AML-193 (cell line): Measurements from ENCODE around the gene PAPSS2.

Source experiments
- DNase-seq, 2 experiments: peaks; one replicate each; lab custom pipeline; 2025; lab: John Stamatoyannopoulos, UW

The PAPSS2 gene

GRCh38 chr10:87671139-87671815, 11.6 kb downstream of the PAPSS2 start:
- DNase-seq = no peak

GRCh38 chr10:87672551-87672950, 12.9 kb downstream of the PAPSS2 start:
- DNase-seq = no peak

GRCh38 chr10:87674943-87675342, 15.3 kb downstream of the PAPSS2 start:
- DNase-seq = no peak

GRCh38 chr10:87675396-87676376, 16.0 kb downstream of the PAPSS2 start:
- DNase-seq = no peak

- DNase-seq = no peak
Measured at GRCh38 chr10:87677595-87677994, 17.9 kb downstream of the PAPSS2 start.

GRCh38 chr10:87678302-87678701, 18.6 kb downstream of the PAPSS2 start:
- no peak for DNase-seq

- DNase-seq = no peak
Measured at GRCh38 chr10:87683356-87683755, 23.7 kb downstream of the PAPSS2 start.

GRCh38 chr10:87684001-87684638, 24.4 kb downstream of the PAPSS2 start:
- no peak for DNase-seq

GRCh38 chr10:87685832-87686574, 26.3 kb downstream of the PAPSS2 start:
- DNase-seq = no peak

- no peak for DNase-seq
Measured at GRCh38 chr10:87691506-87692070, 31.9 kb downstream of the PAPSS2 start.

GRCh38 chr10:87692956-87693484, 33.3 kb downstream of the PAPSS2 start:
- DNase-seq = no peak

GRCh38 chr10:87694011-87694794, 34.5 kb downstream of the PAPSS2 start:
- no peak for DNase-seq

- no peak for DNase-seq
Measured at GRCh38 chr10:87695074-87695473, 35.4 kb downstream of the PAPSS2 start.

GRCh38 chr10:87696922-87697745, 37.5 kb downstream of the PAPSS2 start:
- DNase-seq = no peak

GRCh38 chr10:87700031-87700796, 40.5 kb downstream of the PAPSS2 start:
- no peak for DNase-seq

- DNase-seq = no peak
Measured at GRCh38 chr10:87702260-87702972, 42.7 kb downstream of the PAPSS2 start.

GRCh38 chr10:87702973-87703294, 43.3 kb downstream of the PAPSS2 start:
- no peak for DNase-seq

- no peak for DNase-seq
Measured at GRCh38 chr10:87703771-87704170, 44.1 kb downstream of the PAPSS2 start.
